Vagina (tissue), 2 donors: ENCODE data around the gene KIN. TPM values are rescaled to one million over a fixed set of nuclear protein-coding genes. Genes with fewer than 3 reads are reported as not detected.

Source experiments
- DNase-seq, 2 donors: peaks; one replicate each; pipeline ENCODE4 v3.0.0-alpha.2; 2017; ENCODE audit errors: extremely low spot score in 2 of 2
- H3K27ac ChIP-seq: fragments of 200-600 bp; sonication (generic); one replicate; pipeline ENCODE4 v1.5.1; 2019
- H3K27me3 ChIP-seq: fragments of 200-600 bp; sonication (generic); one replicate; pipeline ENCODE4 v1.5.1; 2019
- H3K36me3 ChIP-seq, 2 donors: fragments of 200-600 bp; sonication (generic); one replicate each; pipeline ENCODE4 v1.5.1; 2017 to 2019
- H3K4me1 ChIP-seq: fragments of 200-600 bp; sonication (generic); one replicate; pipeline ENCODE4 v1.5.1; 2019
- H3K4me3 ChIP-seq, 2 donors: fragments of 200-600 bp; sonication (generic); 1 replicate in 1 of 2; 2 replicates in 1 of 2; pipeline ENCODE4 v1.5.1; 2016 to 2019
- H3K9me3 ChIP-seq: fragments of 200-600 bp; sonication (generic); one replicate; pipeline ENCODE4 v1.5.1; 2019
- POLR2A ChIP-seq, 2 donors: fragments of 450-650 bp; IDR thresholded peaks; one replicate each; pipeline ENCODE4 v1.6.1; 2017; ENCODE audit warnings: antibody characterized with exemption in 2 of 2, mild to moderate bottlenecking in 2 of 2, moderate library complexity in 2 of 2
- POLR2AphosphoS5 ChIP-seq, 2 donors: sonication (generic); formaldehyde crosslinking; IDR thresholded peaks; one replicate each; pipeline ENCODE4 v1.9.0; 2017; ENCODE audit warnings: antibody characterized with exemption in 2 of 2, mild to moderate bottlenecking in 2 of 2, low read depth in 1 of 2; ENCODE audit not compliant: insufficient read depth in 1 of 2
- intact Hi-C: fragments of 100-400 bp; cut with DNase I; formaldehyde crosslinking; loops from one replicate; pipeline ENCODE4 v1.15.1; 2023
- total RNA-seq: library from RNA; depleted of rRNA; stranded (reverse); fragments of >200 nt; gene quantifications from one replicate; pipeline ENCODE4 v1.2.3, GENCODE V29; 2016
- TF ChIP-seq, protein P1 (sequence below), 3 experiments: fragments of 450-650 bp in 2 of 3; fragments of 200-600 bp in 1 of 3; sonication (generic) in 1 of 3; IDR thresholded peaks; one replicate each; pipeline ENCODE4 v1.5.1; 2017 to 2019; ENCODE audit warnings: antibody characterized with exemption in 3 of 3, mild to moderate bottlenecking in 2 of 3, moderate library complexity in 2 of 3

The KIN gene
- total RNA-seq, 1 donor from 2014 or later = 4.7 TPM

DNA sequence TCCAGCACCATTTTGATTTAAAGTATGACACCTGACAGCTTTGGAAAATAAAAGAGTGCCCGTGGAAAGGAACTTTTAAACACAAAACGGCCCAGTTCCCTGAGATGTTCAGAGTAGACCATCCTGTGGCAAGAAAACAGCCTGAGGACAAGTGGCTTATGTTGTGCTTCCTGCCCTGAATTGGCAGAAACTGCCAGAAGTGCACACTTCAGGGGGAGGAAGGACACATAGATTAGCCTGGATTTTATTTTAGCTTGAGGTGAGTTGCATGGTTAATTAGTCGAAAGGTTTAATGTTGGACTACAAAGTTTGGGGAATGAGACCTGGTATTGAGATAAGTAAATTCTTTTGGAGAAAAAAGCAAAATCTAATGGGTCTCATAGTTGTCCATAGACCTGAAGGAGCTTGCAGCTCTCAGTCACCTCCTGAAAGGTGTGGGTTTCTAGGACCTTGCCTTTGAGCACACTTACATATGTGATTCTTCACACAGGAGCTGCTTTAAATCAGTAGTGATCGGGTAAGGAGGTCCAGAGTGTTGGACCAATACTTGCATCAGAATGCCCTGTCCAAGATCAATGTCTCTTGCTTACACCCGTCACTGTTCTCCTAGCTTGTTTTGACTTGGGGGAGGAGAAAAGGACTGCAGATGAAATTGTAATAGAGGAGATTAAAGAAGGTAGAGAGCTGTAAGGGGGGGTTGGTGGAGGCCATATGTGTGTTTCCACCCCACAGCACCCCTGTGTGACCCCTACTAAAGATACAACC, 79.8 kb downstream of the KIN start:
- H3K27me3 ChIP-seq = no peaks in the 10 kb centered on the region
- H3K9me3 ChIP-seq = no peaks in the 10 kb centered on the region
- no peaks in the 10 kb centered on the region for H3K36me3 ChIP-seq
- TF ChIP-seq, protein P1, sequence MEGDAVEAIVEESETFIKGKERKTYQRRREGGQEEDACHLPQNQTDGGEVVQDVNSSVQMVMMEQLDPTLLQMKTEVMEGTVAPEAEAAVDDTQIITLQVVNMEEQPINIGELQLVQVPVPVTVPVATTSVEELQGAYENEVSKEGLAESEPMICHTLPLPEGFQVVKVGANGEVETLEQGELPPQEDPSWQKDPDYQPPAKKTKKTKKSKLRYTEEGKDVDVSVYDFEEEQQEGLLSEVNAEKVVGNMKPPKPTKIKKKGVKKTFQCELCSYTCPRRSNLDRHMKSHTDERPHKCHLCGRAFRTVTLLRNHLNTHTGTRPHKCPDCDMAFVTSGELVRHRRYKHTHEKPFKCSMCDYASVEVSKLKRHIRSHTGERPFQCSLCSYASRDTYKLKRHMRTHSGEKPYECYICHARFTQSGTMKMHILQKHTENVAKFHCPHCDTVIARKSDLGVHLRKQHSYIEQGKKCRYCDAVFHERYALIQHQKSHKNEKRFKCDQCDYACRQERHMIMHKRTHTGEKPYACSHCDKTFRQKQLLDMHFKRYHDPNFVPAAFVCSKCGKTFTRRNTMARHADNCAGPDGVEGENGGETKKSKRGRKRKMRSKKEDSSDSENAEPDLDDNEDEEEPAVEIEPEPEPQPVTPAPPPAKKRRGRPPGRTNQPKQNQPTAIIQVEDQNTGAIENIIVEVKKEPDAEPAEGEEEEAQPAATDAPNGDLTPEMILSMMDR (IDR thresholded peaks at IDR 0.05) = no peak
- TF ChIP-seq POLR2AphosphoS5 (IDR thresholded peaks at IDR 0.05; ENCODE audit: insufficient read depth in 1 of 2, low read depth in 1 of 2) (no peak), POLR2A (IDR thresholded peaks at IDR 0.05) (no peak)
- intact Hi-C loops = no loop called here
- H3K27ac ChIP-seq = no peak overlapping the region
- no peaks in the 10 kb centered on the region for H3K4me1 ChIP-seq
- no peak for DNase-seq
- H3K4me3 ChIP-seq = no peak overlapping the region

DNA sequence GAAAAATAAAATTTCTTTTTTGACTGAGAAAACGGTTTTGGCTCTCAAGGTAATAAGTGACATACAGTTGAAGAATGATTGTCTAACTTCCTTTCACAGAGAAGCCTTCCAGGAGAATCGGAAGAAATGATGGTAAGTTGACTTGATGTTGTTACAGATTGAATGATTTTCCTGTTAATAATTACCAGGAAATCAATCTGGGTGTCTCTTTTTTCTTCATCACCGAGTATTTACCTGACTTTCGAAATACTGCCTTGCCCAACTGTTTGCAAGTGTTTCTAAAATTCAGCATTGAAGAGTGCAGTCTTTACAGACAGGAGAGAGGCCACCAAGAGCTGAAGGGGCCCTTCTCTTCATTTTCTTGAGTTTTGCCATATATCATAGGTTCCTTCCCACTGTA, 80.7 kb downstream of the KIN start:
- H3K4me1 ChIP-seq = no peaks in the 10 kb centered on the region
- H3K36me3 ChIP-seq = no peaks in the 10 kb centered on the region
- intact Hi-C loops = no loop called here
- TF ChIP-seq, protein P1 (IDR thresholded peaks at IDR 0.05) = no peak
- TF ChIP-seq POLR2A (IDR thresholded peaks at IDR 0.05) (no peak), POLR2AphosphoS5 (IDR thresholded peaks at IDR 0.05; ENCODE audit: insufficient read depth in 1 of 2, low read depth in 1 of 2) (no peak)
- DNase-seq = no peak
- no peaks in the 10 kb centered on the region for H3K9me3 ChIP-seq
- H3K4me3 ChIP-seq = no peak overlapping the region
- H3K27ac ChIP-seq = no peak overlapping the region
- no peaks in the 10 kb centered on the region for H3K27me3 ChIP-seq

DNA sequence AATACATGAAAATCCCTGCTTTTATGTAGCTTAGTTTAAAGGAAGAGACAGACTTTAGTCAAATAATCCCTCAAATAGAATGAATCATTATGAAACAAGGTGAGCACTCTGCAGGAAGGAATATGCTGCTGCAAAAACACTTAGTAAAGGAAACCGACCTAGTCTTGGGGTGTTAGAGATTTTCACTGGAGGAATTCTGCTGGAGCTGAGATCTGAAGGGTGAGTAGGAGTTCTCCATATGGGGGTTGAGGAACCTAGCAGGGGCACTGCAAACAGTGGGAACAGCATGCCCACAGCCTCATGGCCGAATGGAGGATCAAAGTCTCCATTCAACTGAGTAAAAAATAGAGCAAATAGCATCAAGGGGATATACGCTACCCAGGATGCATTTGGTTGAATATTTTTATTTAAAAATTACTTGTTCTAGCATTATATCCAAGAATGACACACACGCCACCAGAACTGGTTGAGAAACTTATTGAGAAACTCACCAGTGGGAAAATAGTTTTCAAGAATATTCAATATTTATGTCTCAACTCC, 81.2 kb downstream of the KIN start:
- Histone ChIP-seq H3K9me3 (no peaks in the 10 kb centered on the region), H3K4me1 (no peaks in the 10 kb centered on the region), H3K27ac (no peak overlapping the region), H3K27me3 (no peaks in the 10 kb centered on the region), H3K36me3 (no peaks in the 10 kb centered on the region), H3K4me3 (no peak overlapping the region)
- TF ChIP-seq, protein P1 (IDR thresholded peaks at IDR 0.05) = no peak
- no peak for TF ChIP-seq POLR2A (IDR thresholded peaks at IDR 0.05)
- no peak for TF ChIP-seq POLR2AphosphoS5 (IDR thresholded peaks at IDR 0.05; ENCODE audit: insufficient read depth in 1 of 2, low read depth in 1 of 2)
- intact Hi-C loops = no loop called here
- DNase-seq = no peak

DNA sequence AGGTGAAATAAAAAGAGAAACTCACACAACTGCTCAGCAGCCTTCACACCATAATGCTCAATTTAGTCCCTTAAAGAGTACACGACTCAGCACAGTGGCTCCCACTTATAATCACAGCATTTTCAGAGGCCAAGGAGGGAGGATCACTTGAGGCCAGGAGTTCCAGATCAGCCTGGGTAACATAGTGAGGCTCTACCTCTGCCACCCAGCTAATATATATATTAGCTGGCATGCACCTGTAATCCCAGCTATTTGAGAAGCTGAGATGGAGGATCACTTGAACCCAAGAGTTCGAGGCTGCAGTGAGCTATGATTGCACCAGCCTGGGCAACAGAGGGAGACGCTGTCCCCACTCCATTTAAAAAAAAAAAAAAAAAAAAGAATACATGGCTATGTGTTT, 82.5 kb downstream of the KIN start:
- Histone ChIP-seq H3K27ac (no peak overlapping the region), H3K36me3 (no peaks in the 10 kb centered on the region), H3K4me3 (no peak overlapping the region), H3K27me3 (no peaks in the 10 kb centered on the region), H3K4me1 (no peaks in the 10 kb centered on the region), H3K9me3 (no peaks in the 10 kb centered on the region)
- no peak for DNase-seq
- intact Hi-C loops = no loop called here
- TF ChIP-seq POLR2A (IDR thresholded peaks at IDR 0.05) = no peak
- no peak for TF ChIP-seq POLR2AphosphoS5 (IDR thresholded peaks at IDR 0.05; ENCODE audit: insufficient read depth in 1 of 2, low read depth in 1 of 2)
- TF ChIP-seq, protein P1 (IDR thresholded peaks at IDR 0.05) = no peak
